ENCODE measurements around the gene CDK18.
"Not testable (repeated sequence)": the region's sequence is repeated elsewhere in the genome, so short reads cannot be mapped to it uniquely, and the experiment has no call there.

CDK18 gene

DNA sequence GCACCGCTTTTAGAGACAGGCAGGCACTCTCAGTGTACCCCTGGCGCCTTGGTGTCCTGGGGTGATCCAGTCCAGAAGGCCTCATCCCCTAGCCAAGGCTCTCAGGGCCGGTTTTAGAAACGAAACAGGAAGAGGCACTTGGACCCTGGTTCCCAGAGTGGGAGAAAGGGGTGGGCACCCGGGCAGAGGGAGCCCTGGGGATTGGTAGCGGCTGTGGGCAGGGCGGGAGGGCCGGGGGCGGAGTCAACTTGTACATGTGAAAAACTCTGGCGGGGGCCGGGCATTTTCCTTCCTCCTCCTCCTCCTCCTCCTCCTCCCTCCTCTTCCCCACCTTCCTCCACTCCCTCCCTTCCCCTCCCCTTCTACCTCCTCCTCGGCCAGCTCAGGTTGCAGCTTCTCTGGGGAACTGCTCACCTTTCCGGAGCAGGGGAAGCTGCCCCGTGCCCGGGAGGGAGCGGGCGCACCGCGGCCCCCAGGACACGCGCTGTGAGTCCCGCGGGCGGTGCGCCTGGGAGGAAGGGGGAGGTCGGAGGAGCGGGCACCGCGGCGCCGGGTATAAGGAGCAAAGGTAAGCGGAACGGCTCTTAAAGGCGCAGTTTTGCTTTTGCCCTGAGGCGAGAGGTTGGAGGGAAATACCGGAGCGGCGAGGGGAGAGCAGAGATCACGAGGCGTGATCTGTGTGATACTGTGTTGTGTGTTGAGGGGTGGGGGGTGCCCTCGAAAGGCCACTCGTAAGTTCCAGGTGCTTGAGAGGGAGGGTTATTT, at the start of gene CDK18:
Gene CDK18, plus strand, starts transcription at position 359 of the 765 bp plus-strand sequence. CDS start 18,499 bp downstream, outside the sequence.
- peak; percentile 66 for DNase-seq (ENCODE audit: low read depth, low spot score)

DNA sequence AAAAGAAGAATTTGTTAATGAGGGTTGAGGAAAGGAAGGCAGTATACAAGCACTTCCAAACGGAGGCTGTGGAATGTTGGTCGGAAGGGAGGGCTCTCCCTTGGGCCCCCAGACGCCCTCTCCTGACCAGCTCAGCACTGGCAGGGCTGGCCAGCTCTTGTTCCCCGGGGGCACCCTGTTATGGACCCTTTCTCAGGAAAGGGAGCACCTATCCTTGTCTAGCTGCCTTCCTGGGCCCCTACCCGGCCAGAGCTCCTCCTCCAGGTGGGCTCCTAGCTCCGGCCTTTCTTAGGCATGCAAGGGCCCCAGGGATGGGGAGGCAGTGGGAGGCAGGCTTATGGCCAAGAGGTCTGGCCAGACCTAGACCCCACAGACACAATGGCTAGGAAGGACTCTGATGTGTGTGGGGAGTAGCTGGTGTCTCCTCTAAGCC, 49.5 kb upstream of the CDK18 start:
- DNase-seq (ENCODE audit: low read depth, low spot score), result no peak

DNA sequence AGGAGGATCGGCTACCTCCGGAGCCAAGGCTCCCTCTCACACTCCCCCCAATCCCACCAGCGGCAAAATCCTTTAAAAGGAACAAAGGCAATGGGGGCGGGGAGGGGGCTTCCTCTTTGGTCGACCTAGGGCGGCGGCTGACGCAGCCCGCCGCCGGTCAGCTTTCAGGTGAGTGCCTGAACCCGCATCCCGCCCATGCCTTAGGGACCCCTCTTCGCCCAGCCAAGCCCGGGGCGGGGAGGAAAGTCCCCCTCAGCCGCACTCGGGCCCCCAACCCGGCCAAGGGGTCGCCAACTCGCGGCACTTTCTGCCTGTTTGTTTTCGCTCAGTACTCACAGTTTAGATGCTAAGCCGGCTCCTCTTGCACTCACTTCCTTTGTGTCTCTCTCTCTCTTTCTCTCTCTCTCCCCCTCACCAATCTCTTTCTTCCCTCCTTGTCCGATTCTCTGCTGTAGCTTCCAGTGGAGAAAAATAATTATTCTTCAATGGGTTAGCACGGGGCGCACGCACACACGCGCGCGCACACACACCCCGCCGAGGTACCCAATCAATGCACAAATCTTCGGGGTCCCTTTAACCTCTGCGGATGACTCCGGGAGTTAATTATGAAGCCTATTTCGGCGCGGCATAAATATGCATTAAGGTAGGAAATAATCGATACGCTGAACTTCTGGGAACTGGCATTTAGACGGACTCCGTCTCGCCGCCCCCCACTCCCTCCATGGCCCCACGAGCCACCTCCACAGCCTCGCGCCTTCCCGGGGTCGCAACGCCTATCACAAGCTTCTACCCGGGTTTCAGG, 48.7 kb upstream of the CDK18 start, which contains the start of gene BLACAT1:
Gene BLACAT1, minus strand, starts transcription at position 465 of the 802 bp plus-strand sequence.
- DNase-seq (ENCODE audit: low read depth, low spot score), result no peak

DNA sequence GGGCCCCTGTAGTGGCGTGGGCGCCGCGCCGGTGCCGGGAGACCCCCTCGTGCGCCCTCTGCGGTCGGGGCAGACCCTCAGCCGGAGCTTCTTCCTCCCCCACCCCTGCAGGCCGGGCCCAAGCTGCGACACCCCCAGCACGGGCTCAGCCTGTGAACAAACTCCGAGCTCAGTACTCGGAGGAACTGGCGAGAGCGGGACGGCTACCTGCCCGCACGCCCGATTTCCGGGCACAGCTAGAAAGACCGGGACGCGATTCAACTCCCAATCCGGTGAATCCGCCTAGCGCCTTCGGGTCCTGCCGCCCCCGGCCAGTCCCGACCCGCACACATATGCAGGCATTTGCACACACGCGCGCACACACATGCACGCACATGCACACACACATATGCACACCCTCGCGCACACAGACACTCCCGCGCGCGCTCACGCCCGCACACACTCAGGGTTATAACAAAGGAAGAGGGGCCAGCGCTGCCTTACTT, 48.0 kb upstream of the CDK18 start:
- DNase-seq (ENCODE audit: low read depth, low spot score), result no peak

DNA sequence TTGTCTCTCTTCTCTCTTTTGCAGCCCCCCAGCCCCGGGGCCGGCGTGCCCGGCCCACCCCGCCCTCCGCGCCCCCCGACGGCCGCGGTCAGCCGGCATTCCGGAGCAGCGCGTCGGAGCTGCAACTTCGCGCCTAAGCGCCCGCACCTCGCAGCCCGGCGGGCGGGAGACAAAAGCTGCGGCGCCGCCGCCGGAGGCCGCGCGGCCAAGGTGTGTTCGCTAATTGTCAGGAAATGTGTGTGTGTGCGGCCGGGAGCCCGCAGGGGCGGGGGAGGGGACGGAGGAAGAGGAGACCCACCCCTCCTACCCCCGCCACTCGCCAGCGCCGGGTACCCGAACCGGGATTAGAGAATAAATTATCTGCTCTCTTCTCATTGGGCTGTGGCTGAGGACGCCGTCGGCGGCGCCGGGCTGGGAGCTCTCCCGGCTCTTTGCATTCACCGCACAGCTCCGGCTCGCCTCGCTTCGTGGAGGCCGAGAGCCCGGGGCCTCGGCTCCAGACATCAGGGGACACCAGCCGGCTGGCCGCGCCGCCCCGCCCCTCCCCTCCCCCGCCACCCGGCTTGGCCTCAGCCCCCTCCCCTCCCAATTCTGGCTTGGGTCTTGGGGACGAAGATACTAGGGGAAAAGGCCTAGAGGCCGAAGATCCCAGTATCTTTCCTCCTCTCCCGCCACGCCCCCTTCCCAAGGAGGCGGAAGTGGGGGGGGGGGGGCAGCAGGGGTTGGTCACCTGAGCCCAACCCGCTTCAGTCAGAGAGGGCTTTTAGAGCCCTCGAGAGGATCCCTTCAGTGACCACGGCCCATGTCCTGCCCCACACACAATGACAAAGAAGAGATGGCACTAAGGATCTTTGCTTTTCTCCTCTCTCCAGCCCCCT, 47.4 kb upstream of the CDK18 start:
- no peak for DNase-seq (ENCODE audit: low read depth, low spot score)

DNA sequence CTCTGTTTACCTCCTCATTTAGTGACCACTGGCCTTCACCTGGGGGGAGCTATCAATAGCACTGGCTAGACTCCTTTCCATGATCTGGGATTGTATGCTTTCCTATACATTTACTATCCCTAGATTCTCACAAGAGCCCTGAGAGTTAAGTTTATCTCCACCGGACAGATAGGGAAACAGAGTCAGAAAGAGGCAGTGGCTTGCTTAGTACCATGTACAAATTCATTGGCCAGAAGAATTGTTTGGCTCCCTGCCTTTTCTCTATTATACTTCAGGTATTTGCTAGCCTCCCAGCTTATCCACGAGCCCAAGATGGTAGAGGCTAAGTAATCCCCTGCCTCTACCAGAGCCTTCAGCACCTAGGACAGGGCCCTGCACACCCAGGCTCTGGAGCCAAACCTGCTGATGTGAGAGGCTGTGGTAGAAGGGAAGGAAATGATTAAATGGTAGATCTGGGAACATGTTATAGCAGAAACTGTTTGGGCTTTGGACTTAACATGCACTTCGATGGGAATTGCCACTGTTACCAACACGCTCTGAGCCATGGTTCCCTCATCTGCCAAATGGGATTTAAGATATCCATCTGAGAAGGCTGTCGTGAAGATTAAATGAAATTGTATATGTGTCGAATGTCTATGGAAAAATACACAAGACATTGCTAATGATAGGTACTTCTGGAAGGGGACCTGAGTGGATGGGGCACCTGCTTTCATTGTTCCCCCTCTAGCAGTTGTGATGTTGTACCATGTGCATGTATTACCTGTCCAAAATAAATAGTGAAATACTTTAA, 45.5 kb upstream of the CDK18 start:
- DNase-seq (ENCODE audit: low read depth, low spot score), result peak; percentile 90

DNA sequence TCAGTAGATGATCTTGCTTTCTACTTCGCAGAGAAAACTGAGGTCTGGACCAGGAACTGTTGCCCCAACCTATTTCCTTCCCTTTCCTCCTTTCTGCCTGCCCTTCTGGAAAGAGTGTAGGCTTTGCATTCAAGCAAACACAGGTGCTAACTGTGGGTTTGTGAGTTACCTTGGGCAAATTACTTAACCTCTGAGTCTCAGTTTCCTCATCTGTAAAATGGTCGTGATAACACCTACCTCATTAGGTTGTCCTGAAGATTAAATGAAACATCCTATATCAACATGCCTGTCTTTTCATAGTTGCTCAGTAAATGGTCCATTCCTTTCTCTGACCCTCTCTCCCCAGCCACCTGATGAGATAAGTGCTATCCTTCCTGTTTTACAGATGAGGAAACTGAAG, 39.1 kb upstream of the CDK18 start:
- DNase-seq (ENCODE audit: low read depth, low spot score), result no peak

DNA sequence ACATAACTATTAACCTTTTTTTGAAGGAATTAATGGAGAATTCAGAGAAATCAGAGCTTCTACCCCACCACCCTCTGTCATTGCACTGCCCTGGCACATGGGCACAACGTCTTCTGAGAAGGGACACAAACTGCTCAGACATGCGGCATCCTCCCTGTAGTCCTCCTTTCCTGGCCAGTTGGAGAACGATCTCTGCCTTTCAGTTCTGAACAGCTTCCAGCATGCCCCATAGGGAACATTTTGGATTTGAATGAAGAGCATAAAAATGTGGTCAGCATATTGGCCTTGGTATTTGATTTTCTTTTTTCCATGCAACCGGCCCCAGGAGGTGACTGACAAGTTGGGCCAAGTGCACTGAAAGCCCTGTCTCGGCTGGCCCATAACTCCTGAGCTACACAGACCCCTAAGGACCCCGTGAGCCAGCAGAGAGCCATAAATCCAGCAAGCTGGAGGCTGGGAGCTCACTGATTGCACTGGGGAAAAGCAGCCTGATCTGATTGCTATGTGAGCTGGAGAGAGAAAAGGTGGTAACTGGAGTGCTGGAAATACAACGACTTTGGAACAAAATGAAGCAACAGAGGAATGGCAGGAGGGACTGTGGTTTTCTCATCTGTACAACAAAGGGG, 37.8 kb upstream of the CDK18 start:
- no peak for DNase-seq (ENCODE audit: low read depth, low spot score)

DNA sequence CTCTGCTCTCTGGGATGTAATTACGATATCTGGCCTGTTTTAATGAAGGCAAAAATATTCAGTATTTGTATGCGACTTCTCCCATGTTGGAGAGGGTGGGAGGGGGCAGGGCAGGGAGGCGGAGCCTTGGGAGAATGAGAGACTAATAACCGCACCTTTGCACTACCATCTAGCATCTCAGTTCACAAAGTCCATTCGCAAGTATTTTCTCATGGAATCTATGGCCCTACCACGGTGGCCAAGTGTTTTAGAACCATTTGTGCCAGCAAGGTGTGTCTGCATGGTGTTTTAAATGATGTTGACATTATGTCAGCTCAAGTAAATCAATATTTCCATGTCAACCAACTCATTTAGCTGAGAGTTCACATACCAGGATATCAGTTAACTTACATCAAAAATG, 34.3 kb upstream of the CDK18 start:
- no peak for DNase-seq (ENCODE audit: low read depth, low spot score)

DNA sequence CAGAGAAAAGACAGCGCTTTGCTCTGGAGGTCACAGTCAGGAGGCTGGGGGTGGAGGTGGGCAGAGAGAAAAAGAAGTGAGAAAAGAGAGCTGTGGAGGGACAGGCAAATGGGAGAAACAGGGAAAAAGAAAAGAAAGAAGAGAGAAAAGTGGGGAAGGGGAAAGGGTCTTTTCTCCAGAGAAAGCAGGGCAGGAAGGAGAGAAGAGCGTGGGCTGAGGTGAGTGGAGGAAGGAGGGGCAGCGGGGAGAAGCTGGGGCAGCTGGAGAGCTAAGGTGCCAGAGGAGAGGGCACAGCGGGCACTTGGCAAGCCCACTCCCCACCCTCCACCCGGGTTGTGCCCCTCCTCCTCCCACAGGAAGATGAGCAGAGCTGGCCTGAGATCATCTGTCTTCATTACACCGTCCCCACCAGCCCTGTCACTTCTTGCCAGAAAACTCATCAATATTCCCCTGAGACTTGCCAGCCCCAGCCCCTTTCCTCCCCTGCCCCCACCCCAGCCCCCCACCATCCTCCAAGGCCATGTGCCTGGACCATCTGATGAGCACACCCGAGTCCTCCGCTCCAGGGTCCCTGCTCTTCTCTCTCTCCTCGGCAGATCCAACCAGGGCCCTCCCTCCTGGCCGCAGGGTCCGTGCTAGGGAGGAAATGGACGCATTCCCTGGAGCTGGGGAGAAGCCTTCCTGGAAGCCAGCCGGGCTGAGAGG, 31.6 kb upstream of the CDK18 start:
- DNase-seq (ENCODE audit: low read depth, low spot score), result no peak

DNA sequence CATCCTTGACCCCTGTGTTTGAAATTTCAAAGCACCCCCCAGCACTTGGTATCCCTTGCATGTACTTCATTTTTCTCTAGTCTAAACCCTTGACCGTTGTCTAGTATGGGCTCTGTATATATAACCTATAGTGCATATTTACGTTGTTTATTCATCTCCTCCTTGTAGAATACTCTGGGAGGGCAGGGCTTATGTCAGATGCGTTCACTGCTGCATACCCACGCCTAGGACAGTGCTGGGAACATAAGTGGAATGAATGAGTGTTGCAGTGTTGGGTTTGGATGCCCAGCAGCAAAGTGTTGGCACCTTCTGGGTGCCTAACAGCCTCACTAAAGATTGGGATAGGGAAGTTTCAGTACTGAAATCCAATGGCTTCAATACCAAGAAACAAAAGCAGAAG, 31.0 kb upstream of the CDK18 start:
- no peak for DNase-seq (ENCODE audit: low read depth, low spot score)

DNA sequence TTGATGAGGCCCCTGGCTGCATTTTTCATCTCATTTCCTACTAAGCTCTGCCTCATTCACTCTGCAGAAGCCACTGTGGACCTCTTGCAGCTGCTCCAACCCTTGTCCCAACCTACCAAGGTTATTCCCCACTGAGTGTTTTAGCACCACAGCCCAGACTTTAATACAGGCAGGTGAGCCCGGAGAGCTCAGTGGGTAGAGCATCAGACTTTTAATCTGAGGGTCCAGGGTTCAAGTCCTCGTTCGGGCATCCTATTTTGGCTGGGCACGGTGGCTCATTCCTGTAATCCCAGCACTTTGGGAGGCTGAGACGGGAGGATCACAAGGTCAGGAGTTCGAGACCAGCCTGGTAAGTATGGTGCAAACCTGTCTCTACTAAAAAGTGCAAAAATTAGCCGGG, 30.5 kb upstream of the CDK18 start:
- DNase-seq (ENCODE audit: low read depth, low spot score), result no peak

DNA sequence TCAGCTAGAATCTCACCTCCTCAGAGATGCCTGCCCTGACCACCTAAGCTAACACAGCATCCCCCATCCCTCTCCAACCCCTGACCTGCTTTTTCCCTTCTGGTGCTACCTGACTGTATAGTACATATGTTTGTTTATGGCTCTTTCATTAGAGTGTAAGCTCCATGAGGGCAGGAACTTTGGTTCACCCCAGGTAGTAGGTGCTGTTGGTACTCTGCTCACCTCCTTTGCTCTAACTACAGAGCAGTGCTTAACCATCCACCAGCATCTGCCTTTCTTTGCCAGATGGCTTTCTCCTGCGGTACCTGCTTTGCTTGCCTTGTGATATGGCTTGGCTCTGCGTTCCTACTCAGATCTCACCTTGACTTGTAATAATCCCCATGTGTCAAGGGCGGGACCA, 29.9 kb upstream of the CDK18 start:
- DNase-seq (ENCODE audit: low read depth, low spot score), result no peak

DNA sequence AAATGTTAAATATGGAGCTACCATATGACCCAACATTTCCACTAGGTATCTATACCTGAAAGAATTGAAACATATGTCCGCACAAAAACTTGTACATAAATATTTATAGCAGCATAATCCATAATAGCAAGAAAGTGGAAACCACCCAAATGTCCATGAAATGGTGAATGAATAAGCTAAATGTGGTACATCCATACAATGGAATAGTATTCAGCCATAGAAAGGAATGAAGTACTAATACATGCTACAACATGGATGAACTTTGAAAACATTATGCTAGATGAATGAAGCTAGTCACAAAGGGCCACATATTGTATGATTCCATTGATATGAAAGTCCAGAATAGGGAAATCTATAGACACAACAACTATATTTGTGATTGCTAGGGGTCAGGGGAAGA, 28.6 kb upstream of the CDK18 start:
- DNase-seq (ENCODE audit: low read depth, low spot score), result no peak

DNA sequence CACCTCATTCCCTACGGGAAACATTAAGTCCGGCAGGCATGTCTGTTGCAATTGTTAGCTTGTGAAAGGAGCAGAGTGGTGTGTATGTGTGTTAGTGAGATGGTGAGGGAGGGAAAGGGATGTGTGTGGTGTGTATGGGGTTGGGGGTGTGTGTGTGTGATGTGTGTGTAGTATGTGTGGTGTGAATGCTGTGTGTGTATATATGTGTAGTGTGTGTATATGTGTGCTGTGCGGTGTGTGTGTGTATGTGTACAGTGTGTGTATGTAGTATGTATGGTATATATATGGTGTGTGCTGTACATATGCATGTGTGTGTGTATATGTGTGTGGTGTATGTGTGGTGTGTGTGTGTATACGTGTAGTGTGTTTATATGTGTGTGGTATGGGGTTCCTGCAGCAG, 27.8 kb upstream of the CDK18 start:
- no peak for DNase-seq (ENCODE audit: low read depth, low spot score)

DNA sequence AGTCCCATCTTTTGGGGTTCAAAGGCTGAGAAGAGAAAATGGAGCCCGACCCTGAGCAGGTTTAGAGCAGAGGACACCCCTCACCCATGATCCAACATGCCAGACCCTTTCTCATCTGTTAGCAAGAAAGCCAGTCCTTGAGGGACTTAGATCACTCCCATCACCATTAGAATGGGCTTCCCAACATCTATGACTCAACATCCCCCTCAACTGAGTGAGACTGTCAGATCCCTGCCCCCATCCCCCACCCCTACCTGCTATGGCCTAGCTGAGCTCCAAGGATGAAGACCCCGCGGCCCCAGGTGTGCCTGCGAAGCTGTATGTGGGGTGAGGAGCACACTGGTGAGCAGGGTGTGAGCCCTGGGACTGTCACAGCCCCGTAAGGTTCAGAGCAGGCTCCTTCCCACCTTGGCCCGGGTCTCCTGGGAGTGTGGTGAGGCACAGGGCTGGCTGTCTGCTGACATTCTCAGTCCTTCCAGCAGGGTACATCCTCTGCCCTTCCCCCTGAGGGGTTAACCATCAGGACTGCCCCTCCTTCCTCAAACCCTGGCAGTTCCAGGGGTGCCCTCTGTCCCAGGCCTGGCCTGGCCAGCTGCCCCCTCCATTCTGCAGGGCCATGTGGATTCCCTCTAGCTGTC, 27.2 kb upstream of the CDK18 start:
- no peak for DNase-seq (ENCODE audit: low read depth, low spot score)

DNA sequence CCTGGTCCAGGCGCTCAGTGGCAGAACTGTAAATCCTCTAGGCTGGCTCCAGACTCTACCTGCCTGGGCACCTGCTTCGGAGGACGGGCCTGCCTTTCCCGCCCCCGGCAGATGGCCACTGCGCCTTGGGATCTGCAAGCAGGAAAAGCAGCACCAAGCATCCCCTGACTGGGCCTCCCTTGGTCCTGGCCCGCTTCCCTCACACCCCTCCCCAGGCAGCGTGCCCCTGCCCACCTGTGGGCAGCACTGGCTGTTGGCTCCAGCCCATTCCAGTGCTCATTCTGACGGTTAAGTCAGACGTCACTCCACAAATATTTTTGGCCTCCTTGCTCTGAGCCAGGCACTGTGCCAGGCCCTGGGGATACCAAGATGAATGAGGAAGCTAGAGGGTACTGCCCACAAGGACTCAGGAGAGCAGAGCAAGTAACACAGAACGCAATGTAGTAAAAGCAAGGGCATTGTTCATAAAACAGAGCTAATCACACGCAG, 26.7 kb upstream of the CDK18 start:
- DNase-seq (ENCODE audit: low read depth, low spot score), result peak; percentile 98

DNA sequence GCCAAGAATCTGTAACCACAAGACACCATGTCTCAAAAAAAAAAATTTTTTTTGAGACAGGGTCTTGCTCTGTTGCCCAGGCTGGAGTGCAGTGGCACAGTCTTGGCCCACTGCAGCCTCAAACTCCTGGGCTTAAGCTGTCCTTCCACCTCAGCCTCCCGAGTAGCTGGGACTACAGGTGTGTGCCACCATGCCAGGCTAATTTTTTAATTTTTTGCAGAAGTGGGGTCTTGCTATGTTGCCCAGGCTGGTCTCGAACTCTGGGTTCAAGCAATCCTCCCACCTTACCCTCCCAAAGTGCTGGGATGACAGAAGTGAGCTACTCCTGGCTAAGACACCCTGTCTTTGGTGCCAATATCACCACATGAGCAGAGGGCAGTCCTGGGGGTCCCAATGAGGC, 25.5 kb upstream of the CDK18 start:
- not testable (repeated sequence) for DNase-seq (ENCODE audit: low read depth, low spot score)

DNA sequence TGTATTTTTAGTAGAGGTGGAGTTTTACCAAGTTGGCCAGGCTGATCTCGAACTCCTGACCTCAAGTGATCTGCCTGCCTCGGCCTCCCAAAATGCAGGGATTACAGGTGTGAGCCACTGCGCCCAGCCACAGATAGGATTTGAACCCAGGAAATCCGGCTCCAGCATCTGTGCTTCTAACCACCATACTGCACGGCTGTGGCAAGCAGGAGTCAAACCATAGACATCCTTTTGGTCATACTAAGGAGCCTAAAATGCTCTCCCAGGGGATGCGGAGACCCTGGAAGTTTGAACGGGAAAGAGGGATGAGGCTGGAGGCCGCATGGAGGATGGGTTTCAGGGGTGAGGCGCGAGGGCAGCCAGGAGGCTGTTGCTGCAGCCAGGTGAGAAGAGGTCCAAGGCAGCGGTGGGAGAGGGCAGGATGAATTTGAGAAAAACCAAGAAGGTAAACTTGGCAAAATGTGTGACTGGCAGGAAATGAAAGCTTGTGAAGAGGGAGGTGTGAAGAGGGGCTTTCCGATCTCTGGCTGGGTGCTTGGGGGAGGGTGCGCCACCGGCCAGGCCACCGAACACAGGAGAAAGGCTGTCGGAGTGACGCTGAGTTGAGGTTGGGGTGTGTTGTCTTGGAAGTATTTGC, 24.0 kb upstream of the CDK18 start:
- DNase-seq (ENCODE audit: low read depth, low spot score), result no peak

Data from astrocyte of the hippocampus (primary cell).